ENCODE results near the gene TBX10. TPM values are rescaled to one million over a fixed set of nuclear protein-coding genes. Genes with fewer than 3 reads are reported as not detected.
"Not testable (repeated sequence)": the region's sequence is repeated elsewhere in the genome, so short reads cannot be mapped to it uniquely, and the experiment has no call there.

Gene TBX10
- total RNA-seq, 2 experiments from 2014 or later, result 2.4 to 5.3 TPM

DNA sequence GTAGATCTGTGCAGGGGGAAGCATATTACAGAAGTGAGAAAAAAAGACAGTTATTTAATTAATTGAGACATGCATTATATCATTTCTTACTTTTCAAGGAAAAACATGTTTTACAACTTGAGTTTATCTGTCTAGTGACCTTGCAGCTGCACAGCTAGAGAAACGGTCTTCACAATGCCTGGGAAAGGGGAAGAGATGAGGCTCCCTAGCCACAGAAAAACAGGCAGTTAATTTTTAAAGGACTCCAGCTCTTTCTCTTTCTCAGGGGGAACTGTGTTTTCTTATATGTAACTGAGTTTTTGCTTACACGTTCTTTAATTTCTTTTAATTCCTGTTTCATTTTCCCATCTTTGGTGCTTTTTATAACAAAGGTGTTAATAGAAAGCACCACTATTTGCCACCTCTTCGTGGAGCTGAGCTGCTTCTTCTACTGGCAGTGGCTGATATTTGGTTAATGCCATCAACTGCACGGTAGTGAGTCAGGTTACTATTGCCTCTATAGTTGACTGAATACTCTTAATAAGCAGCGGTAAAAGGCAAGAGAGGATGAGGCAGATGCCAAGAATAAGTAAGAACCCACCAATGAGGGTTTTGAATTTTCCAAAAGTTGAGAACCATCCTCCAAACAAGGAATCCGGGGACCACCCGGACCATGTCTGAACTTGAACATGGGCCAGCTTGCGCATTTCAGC lies 46.2 kb upstream of the TBX10 start:
- DNase-seq (ENCODE audit: low spot score); intact Hi-C loops (cut with micrococcal nuclease; ENCODE audit: unreplicated experiment); H3K9me3 ChIP-seq (ENCODE audit: low read length); H3K36me3 ChIP-seq (ENCODE audit: insufficient read depth, low read length); BruUV-seq (replicated peaks); H4K20me1 ChIP-seq (ENCODE audit: insufficient read depth, low read length); H3K79me2 ChIP-seq (ENCODE audit: insufficient read depth, low read depth, low read length); H3K9me2 ChIP-seq (ENCODE audit: insufficient read depth, low read length); H3K27ac ChIP-seq (ENCODE audit: low read depth, low read length, poor library complexity, severe bottlenecking); H3K4me3 ChIP-seq (ENCODE audit: low read depth, low read length, poor library complexity, severe bottlenecking): not testable (repeated sequence)
- peak overlapping the region; percentile 32 for H3K4me2 ChIP-seq (ENCODE audit: low read length)
- peaks cover 21% of the 10 kb centered on the region for H3K4me1 ChIP-seq (ENCODE audit: insufficient read depth, low read length, poor library complexity, severe bottlenecking)
- CTCF ChIA-PET (ENCODE audit: unreplicated experiment), result interaction anchor here (0.7 to 1.5 kb wide), 2 partner anchors 18 to 20 kb away, joined by 3 to 5 read pairs; no protein-coding TSS in a partner anchor
- peak overlapping the region; percentile 38; the same call in 1 of the 2 replicates for H2AFZ ChIP-seq (ENCODE audit: low read length)
- POLR2A ChIA-PET, result interaction anchor here (0.6 to 1.1 kb wide), 3 partner anchors 24 to 581 kb away, joined by 3 read pairs; no protein-coding TSS in a partner anchor

GRCh38 chr11:67682126-67683034 lies 42.8 kb upstream of the TBX10 start:
- DNase-seq (ENCODE audit: low spot score); H2AFZ ChIP-seq (ENCODE audit: low read length); CTCF ChIA-PET (ENCODE audit: unreplicated experiment); H3K4me3 ChIP-seq (ENCODE audit: low read depth, low read length, poor library complexity, severe bottlenecking); BruUV-seq (replicated peaks); H4K20me1 ChIP-seq (ENCODE audit: insufficient read depth, low read length); H3K79me2 ChIP-seq (ENCODE audit: insufficient read depth, low read depth, low read length); H3K27ac ChIP-seq (ENCODE audit: low read depth, low read length, poor library complexity, severe bottlenecking); H3K4me2 ChIP-seq (ENCODE audit: low read length); H3K9me2 ChIP-seq (ENCODE audit: insufficient read depth, low read length); intact Hi-C loops (cut with micrococcal nuclease; ENCODE audit: unreplicated experiment); H3K36me3 ChIP-seq (ENCODE audit: insufficient read depth, low read length): not testable (repeated sequence)
- POLR2A ChIA-PET, result interaction anchor here (1.2 kb wide), 1 partner anchor 16 kb away, joined by 4 read pairs; no protein-coding TSS in a partner anchor
- Histone ChIP-seq H3K4me1 (ENCODE audit: insufficient read depth, low read length, poor library complexity, severe bottlenecking) (peaks cover 14% of the 10 kb centered on the region), H3K9me3 (ENCODE audit: low read length) (peaks cover 15% of the 10 kb centered on the region; the same call in 1 of the 2 replicates)

- intact Hi-C loops (cut with micrococcal nuclease; ENCODE audit: unreplicated experiment), result no loop called here
- no peak for DNase-seq (ENCODE audit: low spot score)
- Histone ChIP-seq H3K27ac (ENCODE audit: low read depth, low read length, poor library complexity, severe bottlenecking) (no peak overlapping the region), H2AFZ (ENCODE audit: low read length) (no peak overlapping the region), H3K36me3 (ENCODE audit: insufficient read depth, low read length) (peaks cover 5% of the 10 kb centered on the region; the same call in 1 of the 2 replicates), H3K79me2 (ENCODE audit: insufficient read depth, low read depth, low read length) (no peaks in the 10 kb centered on the region), H3K9me2 (ENCODE audit: insufficient read depth, low read length) (no peaks in the 10 kb centered on the region), H3K4me1 (ENCODE audit: insufficient read depth, low read length, poor library complexity, severe bottlenecking) (peaks cover 8% of the 10 kb centered on the region), H3K4me2 (ENCODE audit: low read length) (no peak overlapping the region), H3K9me3 (ENCODE audit: low read length) (peaks cover 15% of the 10 kb centered on the region; the same call in 1 of the 2 replicates), H3K4me3 (ENCODE audit: low read depth, low read length, poor library complexity, severe bottlenecking) (no peak overlapping the region), H4K20me1 (ENCODE audit: insufficient read depth, low read length) (no peaks in the 10 kb centered on the region)
- no TSS peak for BruUV-seq (replicated peaks)
- ChIA-PET CTCF (ENCODE audit: unreplicated experiment) (no interaction called here), POLR2A (interaction anchor here (1.2 kb wide), 1 partner anchor 14 kb away, joined by 4 read pairs; no protein-coding TSS in a partner anchor)
- TF ChIP-seq EZH2phosphoT487 (IDR thresholded peaks at IDR 0.05; ENCODE audit: borderline replicate concordance, low read depth, low read length), result no peak
- TF ChIP-seq, protein P1, sequence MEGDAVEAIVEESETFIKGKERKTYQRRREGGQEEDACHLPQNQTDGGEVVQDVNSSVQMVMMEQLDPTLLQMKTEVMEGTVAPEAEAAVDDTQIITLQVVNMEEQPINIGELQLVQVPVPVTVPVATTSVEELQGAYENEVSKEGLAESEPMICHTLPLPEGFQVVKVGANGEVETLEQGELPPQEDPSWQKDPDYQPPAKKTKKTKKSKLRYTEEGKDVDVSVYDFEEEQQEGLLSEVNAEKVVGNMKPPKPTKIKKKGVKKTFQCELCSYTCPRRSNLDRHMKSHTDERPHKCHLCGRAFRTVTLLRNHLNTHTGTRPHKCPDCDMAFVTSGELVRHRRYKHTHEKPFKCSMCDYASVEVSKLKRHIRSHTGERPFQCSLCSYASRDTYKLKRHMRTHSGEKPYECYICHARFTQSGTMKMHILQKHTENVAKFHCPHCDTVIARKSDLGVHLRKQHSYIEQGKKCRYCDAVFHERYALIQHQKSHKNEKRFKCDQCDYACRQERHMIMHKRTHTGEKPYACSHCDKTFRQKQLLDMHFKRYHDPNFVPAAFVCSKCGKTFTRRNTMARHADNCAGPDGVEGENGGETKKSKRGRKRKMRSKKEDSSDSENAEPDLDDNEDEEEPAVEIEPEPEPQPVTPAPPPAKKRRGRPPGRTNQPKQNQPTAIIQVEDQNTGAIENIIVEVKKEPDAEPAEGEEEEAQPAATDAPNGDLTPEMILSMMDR (conservative IDR thresholded peaks at IDR 0.05; ENCODE audit: low read length), result no peak
These were observed 41.3 kb upstream of the TBX10 start for GRCh38 chr11:67680696-67681470.

Measured in OCI-LY7 (cell line).